ENCODE measurements around the gene ANKRD63.

GRCh38 chr15:40274350-40275274, 8.3 kb downstream of the ANKRD63 start:
- TF ChIP-seq CTCF (IDR thresholded peaks at IDR 0.05; ENCODE audit: poor library complexity) (peak; percentile 100), EZH2 (IDR thresholded peaks at IDR 0.05; ENCODE audit: borderline replicate concordance) (no peak)

Measured in hepatocyte (in vitro differentiated cells).